ENCODE data around the gene C11orf86.

Gene C11orf86

GRCh38 chr11:66964495-66964894 is 10.6 kb upstream of the C11orf86 start:
- no peak for DNase-seq (ENCODE audit: low read depth)
- no peak for TF ChIP-seq CTCF (IDR thresholded peaks at IDR 0.05; ENCODE audit: low read length, missing control alignments)
- H3K4me3 ChIP-seq (replicated peaks; ENCODE audit: low read depth, low read length) = no peak overlapping the region

- DNase-seq (ENCODE audit: low read depth) = no peak
- no peak overlapping the region for H3K4me3 ChIP-seq (replicated peaks; ENCODE audit: low read depth, low read length)
- TF ChIP-seq CTCF (IDR thresholded peaks at IDR 0.05; ENCODE audit: low read length, missing control alignments) = no peak
Observed at GRCh38 chr11:66966351-66966750, 8.8 kb upstream of the C11orf86 start.

DNA sequence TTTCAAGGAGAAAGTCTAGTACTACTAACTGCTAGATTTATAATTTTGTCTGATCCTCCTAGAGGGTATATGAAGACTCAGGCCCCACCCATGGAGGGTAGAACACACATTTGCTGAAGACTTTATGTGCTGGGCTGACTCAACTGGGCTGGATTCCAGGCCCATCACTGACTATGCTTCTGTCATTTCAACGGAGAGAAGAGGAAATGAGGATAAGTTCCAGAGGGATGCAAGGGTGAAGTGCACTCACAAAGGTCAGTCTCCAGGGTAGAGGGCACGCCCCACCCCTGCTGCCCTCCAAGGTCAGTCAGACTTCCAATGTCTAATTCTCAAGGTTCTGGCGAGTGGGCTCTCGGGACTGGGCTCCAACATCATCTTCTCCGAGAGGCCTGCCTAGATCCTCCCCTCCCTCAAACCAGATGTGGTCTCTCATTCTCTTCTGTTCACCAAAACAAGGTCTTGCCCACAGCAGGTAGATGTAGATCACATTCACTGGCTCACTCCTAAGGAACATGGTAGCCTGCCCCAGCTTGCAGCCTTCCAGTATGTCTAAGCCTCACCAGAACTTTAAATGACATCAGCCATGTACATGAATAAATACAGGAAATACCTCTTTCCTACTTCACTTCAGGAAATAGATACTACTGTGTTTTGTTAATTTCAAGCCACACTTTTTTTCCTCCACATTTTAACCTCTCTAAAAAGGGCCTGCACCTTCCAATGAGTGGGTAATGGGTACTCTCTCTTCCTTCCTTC is 7.3 kb upstream of the C11orf86 start:
- no peak for TF ChIP-seq CTCF (IDR thresholded peaks at IDR 0.05; ENCODE audit: low read length, missing control alignments)
- peak; percentile 83 for DNase-seq (ENCODE audit: low read depth)
- H3K4me3 ChIP-seq (replicated peaks; ENCODE audit: low read depth, low read length) = no peak overlapping the region

DNA sequence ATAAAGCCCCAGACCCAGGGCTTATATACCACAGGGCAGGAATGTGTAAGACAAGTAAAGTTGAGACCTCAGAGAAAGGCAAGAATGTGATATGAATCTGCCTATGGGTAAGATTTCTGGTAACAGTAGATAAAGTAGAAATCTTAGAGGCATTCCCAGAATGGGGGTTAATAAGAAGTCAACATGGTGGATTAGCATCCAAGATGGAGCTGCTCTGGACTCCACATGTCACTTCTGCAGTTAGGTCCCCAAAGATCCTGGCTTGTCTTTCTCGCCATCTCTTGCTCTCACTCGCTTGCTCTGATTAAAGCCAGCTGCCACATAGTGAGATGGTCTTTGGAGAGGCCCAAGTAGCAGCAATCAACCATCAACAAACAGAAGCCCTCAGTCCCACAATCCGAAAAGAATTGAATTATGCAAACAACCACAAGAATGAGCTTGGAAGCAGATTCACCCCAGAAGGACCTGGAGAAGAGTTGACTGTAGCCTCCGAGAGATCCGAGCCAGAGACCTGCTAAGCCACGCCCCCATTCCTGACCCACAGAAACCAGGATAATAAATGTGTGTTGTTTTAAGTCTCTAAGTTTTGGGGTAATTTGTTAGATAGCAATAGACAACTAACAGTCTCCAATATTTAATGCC is 5.4 kb upstream of the C11orf86 start:
- no peak for TF ChIP-seq CTCF (IDR thresholded peaks at IDR 0.05; ENCODE audit: low read length, missing control alignments)
- no peak overlapping the region for H3K4me3 ChIP-seq (replicated peaks; ENCODE audit: low read depth, low read length)
- DNase-seq (ENCODE audit: low read depth) = peak; percentile 75

GRCh38 chr11:66970371-66970806 is 4.7 kb upstream of the C11orf86 start:
- H3K4me3 ChIP-seq (replicated peaks; ENCODE audit: low read depth, low read length) = no peak overlapping the region
- no peak for DNase-seq (ENCODE audit: low read depth)
- TF ChIP-seq CTCF (IDR thresholded peaks at IDR 0.05; ENCODE audit: low read length, missing control alignments) = no peak

GRCh38 chr11:66970807-66971442 is 4.2 kb upstream of the C11orf86 start:
- no peak overlapping the region for H3K4me3 ChIP-seq (replicated peaks; ENCODE audit: low read depth, low read length)
- peak; percentile 100 for DNase-seq (ENCODE audit: low read depth)
- no peak for TF ChIP-seq CTCF (IDR thresholded peaks at IDR 0.05; ENCODE audit: low read length, missing control alignments)

Data from fibroblast of pulmonary artery (primary cell).